HG02943 (cell line): ENCODE data around the gene UBE2D4.
"Not testable (repeated sequence)": the region's sequence is repeated elsewhere in the genome, so short reads cannot be mapped to it uniquely, and the experiment has no call there.

ENCODE experiments used
- ATAC-seq: cut with Tn5 transposase; IDR thresholded peaks from one replicate; pipeline ENCODE4 v1.9.1; 2021; ENCODE audit warnings: mild to moderate bottlenecking, low read depth, moderate library complexity; ENCODE audit not compliant: unreplicated experiment

UBE2D4 gene

GRCh38 chr7:43960933-43961332, 34.7 kb downstream of the UBE2D4 start:
- ATAC-seq = no peak

GRCh38 chr7:43966392-43966791, 40.2 kb downstream of the UBE2D4 start:
- ATAC-seq = not testable (repeated sequence)

- ATAC-seq = not testable (repeated sequence)
These were observed 42.2 kb downstream of the UBE2D4 start for GRCh38 chr7:43968172-43969040.

- ATAC-seq = not testable (repeated sequence)
These were observed 43.4 kb downstream of the UBE2D4 start for GRCh38 chr7:43969586-43969985.

- not testable (repeated sequence) for ATAC-seq
These were observed 44.5 kb downstream of the UBE2D4 start for GRCh38 chr7:43970698-43971097.

GRCh38 chr7:43974033-43974573, 47.9 kb downstream of the UBE2D4 start:
- ATAC-seq = not testable (repeated sequence)

DNA sequence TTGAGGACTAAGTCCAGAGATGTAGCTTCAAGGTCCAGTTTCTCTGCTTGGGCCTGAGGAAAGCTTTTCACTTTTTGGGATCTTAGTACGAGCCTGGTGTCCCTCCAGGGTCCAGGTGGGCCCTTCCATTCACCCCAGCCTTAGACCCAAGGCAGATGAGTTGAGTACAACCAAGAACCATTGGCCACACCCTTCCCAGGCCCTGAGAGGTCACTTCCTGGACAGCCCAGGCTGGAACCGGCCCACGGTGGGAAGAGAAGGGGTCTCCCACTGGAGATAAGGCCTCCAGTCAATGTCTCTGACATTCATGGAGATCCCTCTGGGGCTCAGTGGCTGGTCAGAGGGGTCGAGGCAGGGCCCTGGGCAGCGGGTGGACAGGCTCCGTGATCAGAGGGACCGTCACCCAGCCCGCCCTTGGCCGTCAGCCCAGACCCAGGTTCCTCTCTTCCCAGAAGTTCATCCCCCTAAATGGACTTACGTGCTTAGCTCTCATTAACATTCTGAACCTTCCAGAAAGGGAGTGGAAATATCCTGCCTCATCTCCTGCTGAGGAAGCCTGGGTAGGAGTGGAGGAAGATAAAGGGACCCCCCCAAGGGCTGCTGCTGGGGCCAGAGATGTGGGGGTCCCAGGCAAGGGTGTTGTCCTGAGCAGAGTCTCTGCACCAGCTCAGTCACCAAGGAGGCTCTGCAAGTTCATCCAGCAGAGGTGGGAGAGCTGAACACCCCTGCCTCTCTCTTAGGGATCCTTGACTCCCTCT, 48.7 kb downstream of the UBE2D4 start:
- not testable (repeated sequence) for ATAC-seq

DNA sequence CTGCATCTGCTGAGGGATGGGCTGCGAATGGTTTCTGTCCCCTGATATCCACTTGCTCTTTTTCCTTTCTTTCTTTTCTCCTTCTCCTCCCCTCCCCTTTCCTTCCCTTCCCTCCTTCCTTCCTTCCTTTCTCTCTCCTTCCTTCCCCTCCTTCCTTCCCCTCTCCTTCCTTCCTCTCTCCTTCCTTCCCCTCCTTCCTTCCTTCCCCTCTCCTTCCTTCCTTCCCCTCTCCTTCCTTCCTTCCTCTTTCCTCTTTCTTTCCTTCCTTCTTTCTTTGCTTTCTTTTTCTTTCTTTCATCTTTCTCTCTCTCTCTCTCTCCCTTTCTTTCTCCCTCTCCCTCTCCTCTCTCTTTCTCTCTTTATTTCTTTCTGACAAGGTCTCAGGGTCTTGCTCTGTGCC, 51.3 kb downstream of the UBE2D4 start:
- no peak for ATAC-seq

- ATAC-seq = not testable (repeated sequence)
These were observed 51.9 kb downstream of the UBE2D4 start for GRCh38 chr7:43978102-43978501.

DNA sequence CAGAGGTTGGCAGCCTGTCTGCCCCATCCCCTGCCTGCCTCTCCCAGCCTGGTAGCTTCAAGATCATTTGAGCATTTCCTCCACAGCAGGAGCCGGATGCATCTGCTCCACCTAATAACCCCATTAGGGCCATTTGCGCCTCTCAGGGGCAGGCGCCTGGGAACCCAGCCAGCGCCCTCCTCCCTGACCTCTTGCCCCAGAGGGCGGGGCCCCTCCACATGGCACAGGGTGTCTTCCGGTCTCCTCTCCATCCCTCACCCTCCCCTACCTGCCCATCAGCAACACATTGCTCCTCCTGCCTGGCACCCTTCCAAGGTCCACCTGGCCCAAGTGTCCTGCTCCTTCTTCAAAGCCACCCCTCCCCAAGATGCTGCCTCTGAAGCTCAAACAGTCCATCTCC, 56.6 kb downstream of the UBE2D4 start:
- ATAC-seq = not testable (repeated sequence)

- ATAC-seq = not testable (repeated sequence)
These were observed 57.5 kb downstream of the UBE2D4 start for GRCh38 chr7:43983736-43984135.

DNA sequence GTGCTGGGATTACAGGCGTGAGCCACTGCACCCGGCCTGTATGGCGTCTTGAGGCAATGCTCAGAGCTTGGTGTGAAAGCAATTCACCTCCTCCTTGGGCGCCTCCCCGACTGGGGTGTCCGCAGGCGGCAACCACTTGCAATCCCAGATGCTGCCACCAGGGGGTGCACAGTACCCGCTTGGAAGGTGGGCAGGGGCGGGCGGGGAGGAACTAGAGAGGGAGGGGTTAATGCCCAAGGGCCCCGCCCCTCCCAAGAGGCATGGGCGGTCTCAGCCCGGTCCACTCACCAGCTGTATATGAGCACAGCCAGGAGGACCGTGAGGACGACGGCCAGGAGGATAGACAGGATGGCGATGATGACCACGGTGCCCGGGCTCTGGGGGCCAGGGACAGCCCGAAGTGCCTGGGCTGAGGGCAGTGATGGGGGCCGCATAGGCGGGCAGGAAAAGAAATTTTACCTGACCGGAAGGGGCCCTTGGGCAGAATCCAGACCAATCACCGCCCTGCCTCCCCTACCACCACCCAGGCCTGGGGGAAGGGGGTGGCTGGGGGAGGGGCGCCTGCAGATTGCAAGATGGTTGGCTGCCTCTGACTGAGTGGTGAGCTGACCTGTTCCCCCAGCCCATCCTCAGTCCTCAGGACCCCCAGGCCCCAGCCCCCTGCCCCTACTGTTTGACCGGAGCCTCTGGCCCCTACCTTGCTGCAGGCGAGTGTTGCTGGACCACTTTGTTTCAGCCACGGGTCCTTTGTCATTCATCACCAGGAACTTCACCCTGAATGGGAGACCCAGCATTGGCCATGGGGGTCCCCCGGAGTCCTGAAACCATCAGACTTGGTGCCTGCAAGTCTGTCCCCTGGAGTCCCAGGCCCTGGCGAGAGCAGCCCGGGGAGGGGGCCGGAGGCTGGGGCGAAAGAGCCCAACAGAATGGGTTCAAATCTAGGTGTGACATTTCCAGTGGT, 59.9 kb downstream of the UBE2D4 start:
- ATAC-seq = peak; percentile 62

GRCh38 chr7:43987476-43987875, 61.2 kb downstream of the UBE2D4 start:
- ATAC-seq = not testable (repeated sequence)

DNA sequence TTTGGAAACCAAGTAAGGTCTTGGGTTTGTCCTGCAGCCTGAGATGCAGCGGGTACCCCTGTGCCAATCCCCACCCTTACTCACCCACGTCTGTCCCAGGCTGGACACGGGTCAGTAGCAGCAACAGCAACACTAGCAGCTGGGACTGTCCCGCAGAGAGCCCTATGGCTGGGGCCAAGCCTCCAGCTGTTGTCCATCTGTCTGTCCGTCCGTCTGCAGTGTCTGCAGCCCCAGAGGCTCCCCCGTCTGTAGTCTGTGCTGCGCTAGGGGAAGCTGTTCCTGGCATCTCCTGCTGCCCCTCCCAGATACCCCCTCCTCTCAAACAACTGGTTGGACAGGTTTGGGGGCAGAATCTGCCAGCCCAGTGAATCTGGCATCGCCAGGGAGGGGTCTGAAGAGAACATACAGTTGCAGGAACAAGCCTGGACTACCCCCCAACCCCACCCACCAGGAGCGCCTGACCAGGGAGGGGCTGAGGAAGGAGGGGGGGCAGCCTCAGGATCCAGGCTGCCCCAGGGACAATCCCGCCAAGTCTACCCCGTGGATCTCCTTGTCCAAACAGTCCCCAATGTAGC, 63.9 kb downstream of the UBE2D4 start:
- not testable (repeated sequence) for ATAC-seq

DNA sequence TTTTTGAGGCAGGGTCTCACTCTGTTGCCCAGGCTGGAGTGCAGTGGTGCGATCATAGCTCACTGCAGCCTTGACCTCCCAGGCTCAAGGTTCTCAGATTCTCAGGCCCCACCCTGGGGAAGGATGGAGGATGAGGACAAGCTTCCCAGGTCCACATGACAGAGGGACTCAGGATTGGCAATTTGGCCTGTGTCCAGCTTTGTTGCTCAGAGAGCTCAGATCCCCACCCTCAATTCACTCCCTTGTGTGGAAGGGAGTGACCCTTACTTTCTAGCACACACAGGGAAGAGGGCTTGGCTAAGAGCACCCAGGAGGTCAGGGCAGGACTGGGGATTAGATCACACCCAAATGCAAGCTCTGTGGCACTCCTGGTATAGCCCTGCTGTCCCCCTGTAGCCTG, 64.6 kb downstream of the UBE2D4 start:
- ATAC-seq = not testable (repeated sequence)

- ATAC-seq = peak; percentile 53
These were observed 66.7 kb downstream of the UBE2D4 start for GRCh38 chr7:43992896-43993295.

GRCh38 chr7:43994681-43995080, 68.4 kb downstream of the UBE2D4 start:
- not testable (repeated sequence) for ATAC-seq

GRCh38 chr7:43997532-43997931, 71.3 kb downstream of the UBE2D4 start, which contains the start of gene SPDYE1:
TSS of gene SPDYE1 (plus strand) at chr7:43997897. CDS start at chr7:43999950, 2,053 bp downstream.
- ATAC-seq = not testable (repeated sequence)
